ENCODE measurements around the gene EXOC4.
"Not testable (repeated sequence)": the region's sequence is repeated elsewhere in the genome, so short reads cannot be mapped to it uniquely, and the experiment has no call there.

EXOC4 gene

GRCh38 chr7:133625046-133625445, 372.2 kb downstream of the EXOC4 start:
- DNase-seq (ENCODE audit: low read depth), result no peak

GRCh38 chr7:133629701-133630100, 376.8 kb downstream of the EXOC4 start:
- no peak for DNase-seq (ENCODE audit: low read depth)

GRCh38 chr7:133633055-133633454, 380.2 kb downstream of the EXOC4 start:
- DNase-seq (ENCODE audit: low read depth), result no peak

- DNase-seq (ENCODE audit: low read depth), result no peak
These were observed 382.7 kb downstream of the EXOC4 start for GRCh38 chr7:133635541-133635940.

GRCh38 chr7:133638857-133639256, 386.0 kb downstream of the EXOC4 start:
- DNase-seq (ENCODE audit: low read depth), result no peak

GRCh38 chr7:133641436-133641835, 388.6 kb downstream of the EXOC4 start:
- DNase-seq (ENCODE audit: low read depth), result no peak

GRCh38 chr7:133642907-133643306, 390.0 kb downstream of the EXOC4 start:
- no peak for DNase-seq (ENCODE audit: low read depth)

GRCh38 chr7:133643652-133644051, 390.8 kb downstream of the EXOC4 start:
- not testable (repeated sequence) for DNase-seq (ENCODE audit: low read depth)

- DNase-seq (ENCODE audit: low read depth), result no peak
These were observed 393.1 kb downstream of the EXOC4 start for GRCh38 chr7:133645884-133646391.

- DNase-seq (ENCODE audit: low read depth), result no peak
These were observed 393.8 kb downstream of the EXOC4 start for GRCh38 chr7:133646472-133647315.

GRCh38 chr7:133649593-133649992, 396.7 kb downstream of the EXOC4 start:
- no peak for DNase-seq (ENCODE audit: low read depth)

- peak; percentile 62 for DNase-seq (ENCODE audit: low read depth)
These were observed 397.2 kb downstream of the EXOC4 start for GRCh38 chr7:133650069-133650468.

GRCh38 chr7:133650487-133651300, 397.8 kb downstream of the EXOC4 start:
- DNase-seq (ENCODE audit: low read depth), result no peak

GRCh38 chr7:133652547-133652946, 399.7 kb downstream of the EXOC4 start:
- no peak for DNase-seq (ENCODE audit: low read depth)

GRCh38 chr7:133654547-133654946, 401.7 kb downstream of the EXOC4 start:
- no peak for DNase-seq (ENCODE audit: low read depth)

GRCh38 chr7:133662276-133662675, 409.4 kb downstream of the EXOC4 start:
- DNase-seq (ENCODE audit: low read depth), result no peak

- no peak for DNase-seq (ENCODE audit: low read depth)
These were observed 410.0 kb downstream of the EXOC4 start for GRCh38 chr7:133662830-133663229.

- no peak for DNase-seq (ENCODE audit: low read depth)
These were observed 411.6 kb downstream of the EXOC4 start for GRCh38 chr7:133664528-133664927.

GRCh38 chr7:133668296-133669060, 415.6 kb downstream of the EXOC4 start:
- no peak for DNase-seq (ENCODE audit: low read depth)

- DNase-seq (ENCODE audit: low read depth), result no peak
These were observed 416.2 kb downstream of the EXOC4 start for GRCh38 chr7:133669061-133669455.

GRCh38 chr7:133670250-133670649, 417.4 kb downstream of the EXOC4 start:
- DNase-seq (ENCODE audit: low read depth), result no peak

GRCh38 chr7:133672866-133673265, 420.0 kb downstream of the EXOC4 start:
- DNase-seq (ENCODE audit: low read depth), result no peak

Measured in fibroblast of the conjunctiva (primary cell).